Caki2 (cell line): ENCODE data around the gene IMPG1. TPM values are rescaled to one million over a fixed set of nuclear protein-coding genes. Genes with fewer than 3 reads are reported as not detected.

Source experiments
- DNase-seq: peaks from one replicate; pipeline ENCODE4 v3.0.0-alpha.2; 2015; ENCODE audit warnings: low read depth
- in situ Hi-C: cut with HindIII; loops from 2 replicates; pipeline ENCODE4 v1.10.0; 2016; ENCODE audit warnings: low sequenced_read_pairs, low pct_unique_long_range_greater_than_20kb, mixed read lengths
- total RNA-seq: library from RNA; depleted of rRNA; stranded (reverse); fragments of >200 nt; shearing (Covaris generic); gene quantifications from 2 replicates; pipeline ENCODE4 v1.2.3, GENCODE V29; 2014; ENCODE audit warnings: low replicate concordance; rRNA removed

IMPG1 gene, protein sequence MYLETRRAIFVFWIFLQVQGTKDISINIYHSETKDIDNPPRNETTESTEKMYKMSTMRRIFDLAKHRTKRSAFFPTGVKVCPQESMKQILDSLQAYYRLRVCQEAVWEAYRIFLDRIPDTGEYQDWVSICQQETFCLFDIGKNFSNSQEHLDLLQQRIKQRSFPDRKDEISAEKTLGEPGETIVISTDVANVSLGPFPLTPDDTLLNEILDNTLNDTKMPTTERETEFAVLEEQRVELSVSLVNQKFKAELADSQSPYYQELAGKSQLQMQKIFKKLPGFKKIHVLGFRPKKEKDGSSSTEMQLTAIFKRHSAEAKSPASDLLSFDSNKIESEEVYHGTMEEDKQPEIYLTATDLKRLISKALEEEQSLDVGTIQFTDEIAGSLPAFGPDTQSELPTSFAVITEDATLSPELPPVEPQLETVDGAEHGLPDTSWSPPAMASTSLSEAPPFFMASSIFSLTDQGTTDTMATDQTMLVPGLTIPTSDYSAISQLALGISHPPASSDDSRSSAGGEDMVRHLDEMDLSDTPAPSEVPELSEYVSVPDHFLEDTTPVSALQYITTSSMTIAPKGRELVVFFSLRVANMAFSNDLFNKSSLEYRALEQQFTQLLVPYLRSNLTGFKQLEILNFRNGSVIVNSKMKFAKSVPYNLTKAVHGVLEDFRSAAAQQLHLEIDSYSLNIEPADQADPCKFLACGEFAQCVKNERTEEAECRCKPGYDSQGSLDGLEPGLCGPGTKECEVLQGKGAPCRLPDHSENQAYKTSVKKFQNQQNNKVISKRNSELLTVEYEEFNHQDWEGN
- not detected in 2 replicates for total RNA-seq

DNA sequence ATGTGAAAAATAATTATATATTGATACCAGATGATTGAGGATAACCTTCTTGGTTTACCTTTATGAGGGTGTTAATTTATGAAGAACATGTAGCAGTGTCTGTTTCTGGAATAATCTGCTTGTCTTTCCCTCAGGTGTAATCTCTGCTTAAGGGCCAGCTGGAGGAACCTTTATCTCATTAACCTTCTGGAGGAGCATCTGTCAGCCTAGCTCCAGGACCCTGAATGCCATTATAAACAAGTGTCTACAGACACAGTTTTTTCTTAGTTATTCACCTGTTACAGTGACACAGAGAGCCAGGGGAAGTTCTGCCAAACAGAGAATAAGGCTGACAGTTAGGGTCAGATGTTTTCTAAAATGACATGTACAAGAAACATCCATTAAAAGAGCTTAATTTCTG is at the start of gene IMPG1:
Gene IMPG1, minus strand, starts transcription at position 101 of the 400 bp plus-strand sequence. CDS start 174 bp downstream, outside the sequence.
- no peak for DNase-seq
- in situ Hi-C loops, result no loop called here

DNA sequence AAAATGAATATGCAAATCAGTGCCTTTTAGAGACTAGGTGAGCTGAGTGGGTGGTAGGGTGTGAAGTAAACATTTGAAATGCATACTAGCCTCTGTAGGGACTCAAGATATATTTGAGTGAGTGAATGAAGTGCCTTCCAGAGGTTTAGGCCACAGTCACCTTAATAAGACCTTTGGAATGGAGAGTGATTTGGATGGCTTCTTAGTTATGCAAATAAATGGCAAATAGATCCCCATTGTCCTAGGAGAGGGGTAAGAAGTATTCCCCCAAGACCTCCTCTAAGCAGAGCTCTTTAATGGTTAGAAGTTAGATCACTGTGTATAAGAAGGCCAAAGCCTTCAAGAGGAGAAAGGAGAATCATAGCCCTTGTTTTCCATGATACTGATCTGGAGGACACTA is 47.8 kb upstream of the IMPG1 start:
- in situ Hi-C loops, result no loop called here

DNA sequence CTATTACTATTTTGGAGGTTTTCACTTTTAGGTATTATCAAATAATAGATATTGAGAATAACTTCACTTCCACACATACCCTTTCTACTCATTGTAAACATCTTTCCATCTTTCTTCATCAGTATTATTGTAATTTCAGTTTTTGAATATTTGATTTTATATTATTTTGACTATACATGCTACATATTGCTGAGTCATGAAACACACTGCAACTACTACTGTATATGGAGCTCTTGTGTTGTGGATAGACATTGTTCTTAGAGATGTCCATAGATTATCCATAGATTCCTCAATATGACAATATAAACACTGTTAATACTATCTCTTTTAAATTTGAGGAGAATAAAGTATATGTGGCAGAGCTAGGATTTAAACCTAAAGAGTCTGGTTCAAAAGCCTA is 819 bp upstream of the IMPG1 start:
- in situ Hi-C loops, result no loop called here
- no peak for DNase-seq

More for the DNA sequence above, 47.8 kb upstream of the IMPG1 start:
- DNase-seq, result no peak

- in situ Hi-C loops, result no loop called here
- no peak for DNase-seq
Measured at GRCh38 chr6:76057469-76057868, 15.0 kb downstream of the IMPG1 start.

- DNase-seq, result no peak
- in situ Hi-C loops, result no loop called here
Measured at GRCh38 chr6:76052314-76052713, 20.1 kb downstream of the IMPG1 start.

DNA sequence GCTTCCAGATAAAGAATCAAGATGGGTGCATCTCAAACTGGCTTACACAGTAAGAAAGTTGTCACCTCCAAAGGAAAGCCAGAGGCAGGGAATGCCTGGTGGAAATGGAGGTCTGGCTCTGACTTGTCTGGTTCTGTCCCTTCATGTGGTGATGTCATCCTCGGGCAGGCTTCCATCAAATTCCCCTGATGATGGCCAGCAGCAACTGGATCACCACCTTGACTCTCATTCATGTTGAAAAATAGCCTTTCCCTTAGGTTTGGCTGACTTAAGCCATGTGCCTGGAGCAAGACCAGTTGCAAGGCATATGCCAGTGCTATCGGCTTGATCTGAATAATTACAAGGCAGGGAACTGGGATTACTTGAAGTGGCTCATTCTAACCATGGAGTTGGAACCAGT is 28.8 kb downstream of the IMPG1 start:
- in situ Hi-C loops, result no loop called here
- no peak for DNase-seq

GRCh38 chr6:76035713-76036112 is 36.7 kb downstream of the IMPG1 start:
- in situ Hi-C loops, result no loop called here
- no peak for DNase-seq

DNA sequence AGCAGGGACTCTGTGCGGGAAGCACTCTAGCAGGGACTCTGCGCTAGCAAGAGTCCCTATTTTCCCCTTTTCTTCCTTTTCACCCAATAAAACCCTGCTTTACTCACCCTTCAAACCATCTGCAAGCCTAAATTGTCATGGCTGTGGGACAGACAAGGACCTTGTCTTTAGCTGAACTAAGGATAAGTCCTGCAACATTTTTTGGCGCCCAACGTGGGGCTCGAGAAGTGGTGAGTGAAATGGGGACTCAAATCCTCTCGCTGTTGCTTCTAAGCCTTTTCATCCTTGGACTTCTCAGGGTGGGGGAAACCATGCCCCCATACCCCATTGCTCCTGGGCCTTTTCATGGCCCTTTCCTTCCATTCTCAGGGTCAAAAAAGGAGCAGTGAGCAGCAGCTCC is 46.4 kb downstream of the IMPG1 start:
- in situ Hi-C loops, result no loop called here
- DNase-seq, result no peak

- DNase-seq, result no peak
- in situ Hi-C loops, result no loop called here
Measured at GRCh38 chr6:76014626-76015530, 57.6 kb downstream of the IMPG1 start.

GRCh38 chr6:76004202-76004601 is 68.3 kb downstream of the IMPG1 start:
- in situ Hi-C loops, result no loop called here
- DNase-seq, result no peak

DNA sequence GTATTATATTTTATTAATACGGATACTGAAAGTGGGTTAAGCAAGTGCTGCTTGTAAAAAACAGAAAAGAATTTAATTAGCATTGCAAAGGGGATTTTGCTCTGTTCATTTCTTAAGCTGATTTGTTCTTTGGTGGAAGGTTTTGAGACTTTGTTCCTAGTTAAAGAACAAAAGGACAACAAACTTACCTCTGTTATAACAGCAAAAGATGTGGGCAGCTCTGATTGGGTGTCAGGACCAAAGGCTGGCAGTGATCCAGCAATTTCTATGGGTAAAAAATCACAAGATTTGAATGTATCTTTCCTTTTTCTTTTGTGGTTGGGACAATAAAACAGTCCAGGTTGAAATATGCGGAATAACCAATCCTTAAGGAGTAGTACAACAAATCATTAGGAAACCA is 68.8 kb downstream of the IMPG1 start:
- in situ Hi-C loops, result no loop called here
- no peak for DNase-seq

- no peak for DNase-seq
- in situ Hi-C loops, result no loop called here
Measured at GRCh38 chr6:76003113-76003512, 69.3 kb downstream of the IMPG1 start.

- no peak for DNase-seq
- in situ Hi-C loops, result no loop called here
Measured at GRCh38 chr6:76000629-76001028, 71.8 kb downstream of the IMPG1 start.

DNA sequence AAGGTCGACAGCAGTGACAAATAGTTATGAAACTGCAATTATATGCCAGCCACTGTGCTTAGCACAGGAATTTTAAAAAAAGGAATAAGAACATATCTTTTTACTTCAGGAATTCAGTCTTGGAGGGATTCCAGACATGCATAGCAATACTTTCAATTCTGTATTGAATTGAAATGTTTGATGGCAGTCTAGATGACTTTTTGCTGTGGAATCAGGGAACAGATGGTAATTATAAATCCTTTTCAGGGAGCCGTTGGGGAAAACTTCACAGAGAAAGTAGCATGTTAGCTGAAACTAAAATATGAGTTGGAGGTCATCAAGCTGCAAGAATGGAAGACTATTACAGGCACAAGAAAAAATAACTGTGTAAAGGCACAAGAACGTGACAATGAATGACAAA is 74.8 kb downstream of the IMPG1 start:
- no peak for DNase-seq
- in situ Hi-C loops, result no loop called here

DNA sequence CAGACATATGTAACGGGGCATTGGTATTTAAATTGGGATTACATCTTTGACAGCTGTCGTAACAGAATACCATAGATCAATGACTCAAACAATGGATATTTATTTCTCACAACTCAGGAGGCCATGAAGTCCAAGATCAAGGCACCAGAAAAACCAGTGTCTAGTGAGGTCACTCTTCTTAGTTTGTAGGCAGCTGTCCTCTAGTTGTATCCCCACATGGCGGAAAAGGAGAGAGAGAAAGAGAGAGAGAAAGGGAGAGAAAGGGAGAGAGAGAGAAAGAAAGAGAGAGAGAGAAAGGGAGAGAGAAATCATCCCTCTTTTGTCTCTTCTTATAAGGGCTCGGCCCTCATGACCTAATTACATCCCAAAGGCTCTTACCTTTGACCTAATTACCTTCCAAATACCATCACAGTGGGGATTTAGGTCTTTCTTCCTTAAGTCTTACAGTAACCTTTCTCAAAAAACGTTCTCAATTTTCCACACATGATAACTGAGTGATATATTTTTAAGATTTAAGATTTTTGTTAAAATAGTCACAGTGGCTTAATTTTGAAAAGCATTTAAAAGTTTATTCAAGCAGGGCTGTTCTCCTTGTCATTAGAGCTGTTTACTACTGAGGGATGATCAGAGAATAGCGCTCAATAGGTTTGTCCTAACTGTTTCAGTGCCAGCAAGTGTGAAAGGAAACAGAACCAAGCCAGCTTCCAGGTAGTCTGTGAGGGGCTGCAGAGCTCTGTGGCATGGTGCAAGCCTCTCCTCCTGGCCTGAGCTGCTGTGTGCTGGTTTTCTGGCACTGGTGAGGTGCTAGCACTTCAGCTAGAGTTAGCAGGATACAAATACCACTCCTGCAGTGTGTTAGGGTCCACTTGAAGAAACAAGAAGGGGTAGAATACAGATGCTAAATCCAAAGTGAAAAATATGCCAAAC is 79.0 kb downstream of the IMPG1 start:
- in situ Hi-C loops, result no loop called here
- DNase-seq, result no peak

DNA sequence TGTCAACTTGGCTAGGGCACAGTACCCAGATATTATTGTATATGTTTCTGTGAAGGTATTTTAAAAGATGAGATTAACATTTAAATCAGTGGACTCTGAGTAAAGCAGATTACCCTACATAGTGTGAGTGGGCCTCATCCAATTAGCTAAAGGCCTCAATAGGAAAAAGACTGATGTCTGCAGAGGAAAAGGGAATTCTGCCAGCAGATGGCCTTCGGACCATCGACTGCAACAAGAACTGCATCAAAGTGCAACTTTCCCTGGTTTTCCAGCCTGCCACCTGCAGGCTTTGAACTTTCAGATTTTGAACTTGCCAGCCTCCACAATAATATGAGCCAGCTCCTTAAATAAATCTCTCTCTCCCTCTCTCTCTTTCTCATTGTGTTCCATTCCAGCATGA is 80.5 kb downstream of the IMPG1 start:
- no peak for DNase-seq
- in situ Hi-C loops, result no loop called here

GRCh38 chr6:75986935-75987334 is 85.5 kb downstream of the IMPG1 start:
- no peak for DNase-seq
- in situ Hi-C loops, result no loop called here

GRCh38 chr6:75975904-75976303 is 96.6 kb downstream of the IMPG1 start:
- in situ Hi-C loops, result no loop called here
- DNase-seq, result no peak
